Measurements from ENCODE around the gene NPLOC4.
A peak's percentile ranks its signal among the peaks of the same experiment; 100 is the strongest.

The NPLOC4 gene

DNA sequence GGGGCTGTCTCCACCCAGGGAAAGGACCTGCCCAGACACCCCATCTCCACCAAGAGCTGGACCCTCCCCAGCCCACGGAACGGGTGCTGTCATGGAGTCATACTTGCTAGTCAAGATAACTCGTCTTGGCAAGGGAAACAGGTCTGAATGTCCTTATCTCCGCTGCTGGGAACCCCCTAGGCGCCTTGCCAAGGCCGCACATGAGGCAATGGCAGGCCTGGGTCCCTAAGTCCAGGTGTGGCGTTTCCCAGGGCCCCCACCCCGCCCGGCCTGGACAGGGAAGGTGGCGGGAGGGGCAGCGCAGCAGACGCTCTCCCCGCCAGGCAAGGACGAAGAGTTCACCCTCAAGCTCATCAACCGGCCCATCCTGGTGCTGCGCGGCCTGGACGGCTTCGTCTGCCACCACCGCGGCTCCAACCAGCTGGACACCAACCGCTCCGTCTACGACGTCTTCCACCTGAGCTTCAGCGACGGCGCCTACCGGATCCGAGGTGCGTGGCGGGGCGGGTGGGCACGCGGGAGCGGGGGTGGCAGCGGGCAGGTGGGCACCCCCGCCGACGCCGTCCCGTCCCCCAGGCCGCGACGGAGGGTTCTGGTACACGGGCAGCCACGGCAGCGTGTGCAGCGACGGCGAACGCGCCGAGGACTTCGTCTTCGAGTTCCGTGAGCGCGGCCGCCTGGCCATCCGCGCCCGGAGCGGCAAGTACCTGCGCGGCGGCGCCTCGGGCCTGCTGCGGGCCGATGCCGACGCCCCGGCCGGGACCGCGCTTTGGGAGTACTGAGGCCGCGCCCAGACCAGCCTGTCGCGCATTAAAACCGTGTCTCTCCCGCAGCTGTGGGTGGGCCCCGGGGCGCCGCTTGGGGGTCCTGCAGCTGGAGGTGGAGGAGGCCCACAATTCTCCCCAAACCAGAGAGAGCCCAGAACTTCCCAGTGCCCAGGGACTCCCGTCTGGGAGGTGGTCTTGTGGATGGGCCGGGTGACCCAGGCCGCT lies 100.3 kb downstream of the NPLOC4 start:
- peak overlapping the region; percentile 85 for H2BK15ac ChIP-seq (ENCODE audit: low read length)
- H3K27me3 ChIP-seq (ENCODE audit: control insufficient read depth in 3 of 3, insufficient read depth in 3 of 3, low read depth in 1 of 3, low read length in 3 of 3) = peaks cover 0 to 18% (median 6%) of the 10 kb centered on the region in 3 experiments
- peak overlapping the region; percentile 3 for H4K8ac ChIP-seq (ENCODE audit: low read depth, low read length)
- peaks cover 0 to 2% of the 10 kb centered on the region in 2 donors for H3K9me3 ChIP-seq (replicated peaks in 1 of 2; ENCODE audit: control insufficient read depth in 2 of 2, insufficient read depth in 1 of 2, low read depth in 1 of 2, low read length in 2 of 2)
- peak overlapping the region; percentile 54 for H2BK120ac ChIP-seq (ENCODE audit: low read depth, low read length)
- H3K9ac ChIP-seq (ENCODE audit: low read depth, low read length, poor library complexity) = peak overlapping the region; percentile 70
- peaks cover 2% of the 10 kb centered on the region for H3K79me1 ChIP-seq (ENCODE audit: low read depth, low read length)
- H3K14ac ChIP-seq (ENCODE audit: low read length) = peak overlapping the region; percentile 21
- H2BK5ac ChIP-seq (ENCODE audit: low read length) = peak overlapping the region; percentile 39
- peak overlapping the region; percentile 41 for H2BK12ac ChIP-seq (ENCODE audit: low read length)
- no peak overlapping the region for H2AFZ ChIP-seq (ENCODE audit: low read length)
- peak overlapping the region; percentile 43 for H3K4me2 ChIP-seq (ENCODE audit: insufficient read depth, low read length, poor library complexity, severe bottlenecking)
- H3K4me3 ChIP-seq (ENCODE audit: low read length in 2 of 2) = no peak overlapping the region
- H2AK5ac ChIP-seq (ENCODE audit: low read depth, low read length) = peak overlapping the region; percentile 94
- H3K36me3 ChIP-seq (replicated peaks in 1 of 2; ENCODE audit: control insufficient read depth in 2 of 2, insufficient read depth in 2 of 2, low read length in 2 of 2) = peaks cover 2 to 20% of the 10 kb centered on the region in 2 donors
- H3K18ac ChIP-seq (ENCODE audit: low read length) = peak overlapping the region; percentile 95
- DNase-seq (ENCODE audit: low spot score) = no peak
- H3K4ac ChIP-seq (ENCODE audit: low read length) = no peak overlapping the region
- peaks cover 2 to 6% of the 10 kb centered on the region in 2 donors for H3K4me1 ChIP-seq (ENCODE audit: control insufficient read depth in 2 of 2, insufficient read depth in 1 of 2, low read depth in 1 of 2, low read length in 2 of 2)
- no peak overlapping the region for H3K27ac ChIP-seq (replicated peaks; ENCODE audit: low read length)
- peak overlapping the region; percentile 89 for H3K23ac ChIP-seq (ENCODE audit: low read depth, low read length, poor library complexity)
- no CpG with 5 or more reads among the region's 89 CpGs for WGBS, 2 donors (ENCODE audit: extremely low coverage in 2 of 2, insufficient read length in 2 of 2, insufficient replicate concordance in 1 of 2)
- no peak overlapping the region for H4K91ac ChIP-seq (ENCODE audit: low read depth, low read length, poor library complexity)

DNA sequence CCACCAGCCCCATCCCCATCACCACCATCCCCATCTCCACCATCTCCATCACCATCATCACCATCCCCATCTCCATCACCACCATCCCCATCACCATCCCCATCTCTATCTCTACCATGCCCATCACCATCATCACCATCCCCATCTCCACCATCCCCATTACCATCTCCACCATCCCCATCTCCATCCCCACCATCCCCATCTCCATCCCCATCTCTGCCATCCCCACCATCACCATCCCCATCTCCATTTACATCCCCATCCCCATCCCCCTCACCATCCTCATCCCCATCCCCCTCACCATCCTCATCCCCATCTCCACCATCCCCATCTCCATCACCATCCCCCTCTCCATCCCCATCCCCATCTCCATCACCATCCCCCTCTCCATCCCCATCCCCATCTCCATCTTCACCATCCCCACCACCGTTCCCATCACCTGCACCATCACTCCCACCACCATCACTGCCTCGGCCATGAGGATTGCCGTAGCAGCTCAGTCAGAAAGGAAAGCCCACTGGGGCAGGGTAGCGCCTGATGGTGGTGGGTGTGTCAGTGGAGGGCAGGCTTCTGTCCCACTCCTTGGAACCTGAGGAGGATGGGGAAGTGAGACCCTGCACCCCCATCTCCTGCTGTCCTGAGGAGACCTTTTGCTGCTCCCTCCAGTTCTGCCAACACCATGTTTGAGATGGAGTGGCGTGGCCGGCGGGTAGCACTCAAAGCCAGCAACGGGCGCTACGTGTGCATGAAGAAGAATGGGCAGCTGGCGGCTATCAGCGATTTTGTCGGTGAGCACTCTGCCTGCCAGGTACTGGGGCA lies 101.2 kb downstream of the NPLOC4 start:
- H3K14ac ChIP-seq (ENCODE audit: low read length) = no peak overlapping the region
- peak overlapping the region; percentile 94 for H2AK5ac ChIP-seq (ENCODE audit: low read depth, low read length)
- peak overlapping the region; percentile 15 for H3K18ac ChIP-seq (ENCODE audit: low read length)
- peak overlapping the region; percentile 54 for H2BK120ac ChIP-seq (ENCODE audit: low read depth, low read length)
- H4K8ac ChIP-seq (ENCODE audit: low read depth, low read length) = no peak overlapping the region
- no peak overlapping the region for H3K4me2 ChIP-seq (ENCODE audit: insufficient read depth, low read length, poor library complexity, severe bottlenecking)
- H2BK5ac ChIP-seq (ENCODE audit: low read length) = no peak overlapping the region
- H3K79me1 ChIP-seq (ENCODE audit: low read depth, low read length) = peaks cover 2% of the 10 kb centered on the region
- no peak for DNase-seq (ENCODE audit: low spot score)
- H2BK12ac ChIP-seq (ENCODE audit: low read length) = no peak overlapping the region
- peaks cover 2 to 11% of the 10 kb centered on the region in 2 donors for H3K36me3 ChIP-seq (replicated peaks in 1 of 2; ENCODE audit: control insufficient read depth in 2 of 2, insufficient read depth in 2 of 2, low read length in 2 of 2)
- peaks cover 0 to 18% (median 6%) of the 10 kb centered on the region in 3 experiments for H3K27me3 ChIP-seq (ENCODE audit: control insufficient read depth in 3 of 3, insufficient read depth in 3 of 3, low read depth in 1 of 3, low read length in 3 of 3)
- H3K4me1 ChIP-seq (ENCODE audit: control insufficient read depth in 2 of 2, insufficient read depth in 1 of 2, low read depth in 1 of 2, low read length in 2 of 2) = peaks cover 2 to 6% of the 10 kb centered on the region in 2 donors
- H4K91ac ChIP-seq (ENCODE audit: low read depth, low read length, poor library complexity) = no peak overlapping the region
- H3K4ac ChIP-seq (ENCODE audit: low read length) = no peak overlapping the region
- no peak overlapping the region for H2AFZ ChIP-seq (ENCODE audit: low read length)
- no peak overlapping the region for H3K27ac ChIP-seq (replicated peaks; ENCODE audit: low read length)
- peaks cover 0 to 5% of the 10 kb centered on the region in 2 donors for H3K9me3 ChIP-seq (replicated peaks in 1 of 2; ENCODE audit: control insufficient read depth in 2 of 2, insufficient read depth in 1 of 2, low read depth in 1 of 2, low read length in 2 of 2)
- H3K23ac ChIP-seq (ENCODE audit: low read depth, low read length, poor library complexity) = peak overlapping the region; percentile 89
- WGBS, 2 donors (ENCODE audit: extremely low coverage in 2 of 2, insufficient read length in 2 of 2, insufficient replicate concordance in 1 of 2) = no CpG with 5 or more reads among the region's 13 CpGs
- H3K9ac ChIP-seq (ENCODE audit: low read depth, low read length, poor library complexity) = peak overlapping the region; percentile 30
- H3K4me3 ChIP-seq (ENCODE audit: low read length in 2 of 2) = peak overlapping the region in 1 of 2 donors; percentile 34
- H2BK15ac ChIP-seq (ENCODE audit: low read length) = no peak overlapping the region

- peaks cover 0 to 20% (median 6%) of the 10 kb centered on the region in 3 experiments for H3K27me3 ChIP-seq (ENCODE audit: control insufficient read depth in 3 of 3, insufficient read depth in 3 of 3, low read depth in 1 of 3, low read length in 3 of 3)
- no peak overlapping the region for H3K23ac ChIP-seq (ENCODE audit: low read depth, low read length, poor library complexity)
- no peak overlapping the region for H3K9ac ChIP-seq (ENCODE audit: low read depth, low read length, poor library complexity)
- WGBS, 2 donors (ENCODE audit: extremely low coverage in 2 of 2, insufficient read length in 2 of 2, insufficient replicate concordance in 1 of 2) = no CpG with 5 or more reads among the region's 5 CpGs
- H3K4me3 ChIP-seq (ENCODE audit: low read length in 2 of 2) = no peak overlapping the region
- H3K4me1 ChIP-seq (ENCODE audit: control insufficient read depth in 2 of 2, insufficient read depth in 1 of 2, low read depth in 1 of 2, low read length in 2 of 2) = peaks cover 2 to 6% of the 10 kb centered on the region in 2 donors
- H3K9me3 ChIP-seq (replicated peaks in 1 of 2; ENCODE audit: control insufficient read depth in 2 of 2, insufficient read depth in 1 of 2, low read depth in 1 of 2, low read length in 2 of 2) = peaks cover 0 to 6% of the 10 kb centered on the region in 2 donors
- H2BK12ac ChIP-seq (ENCODE audit: low read length) = no peak overlapping the region
- no peak overlapping the region for H2BK15ac ChIP-seq (ENCODE audit: low read length)
- no peak overlapping the region for H2AFZ ChIP-seq (ENCODE audit: low read length)
- H3K4me2 ChIP-seq (ENCODE audit: insufficient read depth, low read length, poor library complexity, severe bottlenecking) = no peak overlapping the region
- H3K79me1 ChIP-seq (ENCODE audit: low read depth, low read length) = peaks cover 2% of the 10 kb centered on the region
- H3K36me3 ChIP-seq (replicated peaks in 1 of 2; ENCODE audit: control insufficient read depth in 2 of 2, insufficient read depth in 2 of 2, low read length in 2 of 2) = peaks cover under 1 to 4% of the 10 kb centered on the region in 2 donors
- H3K14ac ChIP-seq (ENCODE audit: low read length) = no peak overlapping the region
- DNase-seq (ENCODE audit: low spot score) = no peak
- peak overlapping the region; percentile 70 for H2AK5ac ChIP-seq (ENCODE audit: low read depth, low read length)
- H2BK5ac ChIP-seq (ENCODE audit: low read length) = no peak overlapping the region
- no peak overlapping the region for H2BK120ac ChIP-seq (ENCODE audit: low read depth, low read length)
- no peak overlapping the region for H4K8ac ChIP-seq (ENCODE audit: low read depth, low read length)
- H3K27ac ChIP-seq (replicated peaks; ENCODE audit: low read length) = no peak overlapping the region
- H3K4ac ChIP-seq (ENCODE audit: low read length) = no peak overlapping the region
- H4K91ac ChIP-seq (ENCODE audit: low read depth, low read length, poor library complexity) = no peak overlapping the region
- no peak overlapping the region for H3K18ac ChIP-seq (ENCODE audit: low read length)
Observed at GRCh38 chr17:81535007-81535328, 101.9 kb downstream of the NPLOC4 start.
